PFSK-1 (cell line): ENCODE results near the gene OTOP3.

Source experiments
- FOXP2 ChIP-seq: optimal IDR thresholded peaks from 2 replicates; pipeline ENCODE3; 2011; ENCODE audit warnings: borderline replicate concordance, control low read depth, inconsistent platforms; ENCODE audit not compliant: insufficient read depth; ENCODE audit errors: extremely low read length, extremely low read depth
- POLR2AphosphoS5 ChIP-seq: IDR thresholded peaks from 2 replicates; pipeline ENCODE4 v1.6.1; 2012; ENCODE audit warnings: low read depth, mild to moderate bottlenecking, control low read depth, low read length, moderate library complexity
- REST ChIP-seq, 2 experiments: IDR thresholded peaks; 2 replicates each; pipeline versions ENCODE4 v1.6.1 to v1.8.0; 2011 to 2012; ENCODE audit warnings: low read depth in 2 of 2, low read length in 2 of 2, control low read depth in 1 of 2, inconsistent platforms in 1 of 2, mild to moderate bottlenecking in 1 of 2, moderate library complexity in 1 of 2; ENCODE audit not compliant: insufficient read depth in 1 of 2
- SIN3A ChIP-seq: IDR thresholded peaks from 2 replicates; pipeline ENCODE4 v1.6.1; 2012; ENCODE audit warnings: mild to moderate bottlenecking, low read length, moderate library complexity, borderline replicate concordance; ENCODE audit not compliant: insufficient read depth
- TAF1 ChIP-seq: IDR thresholded peaks from 2 replicates; pipeline ENCODE4 v1.6.1; 2012; ENCODE audit warnings: low read length, control low read depth, borderline replicate concordance; ENCODE audit not compliant: insufficient read depth

GRCh38 chr17:74975943-74976342, 40.2 kb downstream of the OTOP3 start:
- TF ChIP-seq POLR2AphosphoS5 (no peak), REST (IDR thresholded peaks at IDR 0.05; ENCODE audit: insufficient read depth in 1 of 2, low read depth in 2 of 2, low read length in 2 of 2) (no peak), FOXP2 (no peak), SIN3A (no peak), TAF1 (no peak)
